ENCODE data around the gene NDUFS8.

NDUFS8 gene

GRCh38 chr11:68016904-68017817 is 13.3 kb upstream of the NDUFS8 start:
- DNase-seq, result no peak

- DNase-seq, result no peak
Measured at GRCh38 chr11:68017980-68018729, 12.3 kb upstream of the NDUFS8 start.

GRCh38 chr11:68018730-68019190 is 11.7 kb upstream of the NDUFS8 start:
- DNase-seq, result no peak

- no peak for DNase-seq
Measured at GRCh38 chr11:68019486-68019885, 11.0 kb upstream of the NDUFS8 start.

GRCh38 chr11:68020575-68020974 is 9.9 kb upstream of the NDUFS8 start:
- peak; percentile 89 for DNase-seq

- DNase-seq, result no peak
Measured at GRCh38 chr11:68021167-68021787, 9.2 kb upstream of the NDUFS8 start.

GRCh38 chr11:68022531-68022930 is 8.0 kb upstream of the NDUFS8 start:
- no peak for DNase-seq

- no peak for DNase-seq
Measured at GRCh38 chr11:68024508-68024907, 6.0 kb upstream of the NDUFS8 start.

- no peak for DNase-seq
Measured at GRCh38 chr11:68025047-68025446, 5.4 kb upstream of the NDUFS8 start.

- DNase-seq, result no peak
Measured at GRCh38 chr11:68026391-68027105, 3.9 kb upstream of the NDUFS8 start.

GRCh38 chr11:68027667-68028066 is 2.8 kb upstream of the NDUFS8 start:
- no peak for DNase-seq

GRCh38 chr11:68028802-68029545 is 1.5 kb upstream of the NDUFS8 start:
- DNase-seq, result no peak

GRCh38 chr11:68031144-68031464 is 623 bp downstream of the NDUFS8 start:
- DNase-seq, result no peak

GRCh38 chr11:68032003-68032402 is 1.5 kb downstream of the NDUFS8 start:
- DNase-seq, result no peak

GRCh38 chr11:68032997-68033707 is 2.7 kb downstream of the NDUFS8 start:
- no peak for DNase-seq

GRCh38 chr11:68033708-68034045 is 3.2 kb downstream of the NDUFS8 start:
- DNase-seq, result no peak

- DNase-seq, result no peak
Measured at GRCh38 chr11:68035266-68035876, 4.9 kb downstream of the NDUFS8 start.

- DNase-seq, result no peak
Measured at GRCh38 chr11:68036141-68036716, 5.7 kb downstream of the NDUFS8 start.

GRCh38 chr11:68036717-68037239 is 6.3 kb downstream of the NDUFS8 start:
- no peak for DNase-seq

GRCh38 chr11:68037411-68038225 is 7.1 kb downstream of the NDUFS8 start:
- DNase-seq, result no peak
